Progenitor cell of endocrine pancreas (in vitro differentiated cells): Measurements from ENCODE around the gene LMO2. TPM values are rescaled to one million over a fixed set of nuclear protein-coding genes. Genes with fewer than 3 reads are reported as not detected.
"Not testable (repeated sequence)": the region's sequence is repeated elsewhere in the genome, so short reads cannot be mapped to it uniquely, and the experiment has no call there.

ENCODE experiments used
- DNase-seq: peaks from one replicate; pipeline ENCODE4 v3.0.0; 2021; ENCODE audit warnings: low spot score; ENCODE audit not compliant: unreplicated experiment
- H3K27ac Mint-ChIP-seq: 2 replicates; pipeline ENCODE4 v1.8.0; 2021; ENCODE audit warnings: mild to moderate bottlenecking, moderate library complexity, mixed read lengths
- H3K27me3 Mint-ChIP-seq: 2 replicates; pipeline ENCODE4 v1.8.0; 2021; ENCODE audit warnings: mixed read lengths
- H3K36me3 Mint-ChIP-seq: 2 replicates; pipeline ENCODE4 v1.8.0; 2022; ENCODE audit warnings: mixed read lengths; ENCODE audit not compliant: insufficient read depth
- H3K4me1 Mint-ChIP-seq: 2 replicates; pipeline ENCODE4 v1.8.0; 2021; ENCODE audit warnings: low read depth, mixed read lengths
- H3K4me3 Mint-ChIP-seq: 2 replicates; pipeline ENCODE4 v1.8.0; 2021; ENCODE audit warnings: low read depth, mild to moderate bottlenecking, moderate library complexity, mixed read lengths
- H3K9me3 Mint-ChIP-seq: 2 replicates; pipeline ENCODE4 v1.8.0; 2021; ENCODE audit warnings: low read depth, mixed read lengths
- CTCF ChIP-seq: fragments of 200-600 bp; sonication (generic); IDR thresholded peaks from one replicate; pipeline ENCODE4 v1.5.0; 2021; ENCODE audit warnings: antibody characterized with exemption, mild to moderate bottlenecking; ENCODE audit not compliant: unreplicated experiment
- total RNA-seq: library from RNA; stranded (reverse); gene quantifications from 2 replicates; pipeline ENCODE4 v1.2.1, GENCODE V29; 2021

LMO2 gene
- total RNA-seq, 1 donor from 2014 or later = 0.36 TPM

- peaks cover 23% of the 10 kb centered on the region for H3K27me3 Mint-ChIP-seq
- no peaks in the 10 kb centered on the region for H3K36me3 Mint-ChIP-seq
- H3K27ac Mint-ChIP-seq = no peak overlapping the region
- no peak overlapping the region for H3K4me3 Mint-ChIP-seq
- TF ChIP-seq CTCF = no peak
- DNase-seq = no peak
- no peaks in the 10 kb centered on the region for H3K4me1 Mint-ChIP-seq
- no peaks in the 10 kb centered on the region for H3K9me3 Mint-ChIP-seq
These were observed 47.6 kb downstream of the LMO2 start for GRCh38 chr11:33844236-33844635.

DNA sequence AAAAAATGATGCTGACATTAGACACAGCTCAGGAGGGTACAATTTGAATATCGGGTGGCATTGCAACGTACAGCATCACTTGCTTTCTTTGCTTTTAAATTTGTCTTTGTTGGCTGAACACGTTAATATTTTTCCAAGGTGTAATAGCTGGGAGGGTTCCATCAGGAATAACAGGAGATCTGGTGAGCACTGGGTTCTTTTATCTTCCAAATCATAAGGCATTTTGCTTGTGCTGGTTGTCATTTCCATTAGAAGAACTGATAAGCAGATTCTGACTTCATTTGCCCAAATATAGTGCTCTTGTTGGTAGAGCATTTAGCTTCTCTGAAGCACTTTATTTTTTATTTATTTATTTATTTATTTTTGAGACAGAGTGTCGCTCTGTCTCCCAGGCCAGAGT lies 48.9 kb downstream of the LMO2 start:
- H3K27ac Mint-ChIP-seq = no peak overlapping the region
- H3K4me3 Mint-ChIP-seq = no peak overlapping the region
- H3K27me3 Mint-ChIP-seq = peaks cover 12% of the 10 kb centered on the region
- H3K36me3 Mint-ChIP-seq = no peaks in the 10 kb centered on the region
- TF ChIP-seq CTCF = no peak
- H3K9me3 Mint-ChIP-seq = no peaks in the 10 kb centered on the region
- H3K4me1 Mint-ChIP-seq = no peaks in the 10 kb centered on the region
- DNase-seq = no peak

- no peaks in the 10 kb centered on the region for H3K36me3 Mint-ChIP-seq
- H3K27me3 Mint-ChIP-seq = peaks cover 12% of the 10 kb centered on the region
- no peak for DNase-seq
- H3K4me3 Mint-ChIP-seq = no peak overlapping the region
- no peak for TF ChIP-seq CTCF
- H3K27ac Mint-ChIP-seq = no peak overlapping the region
- no peaks in the 10 kb centered on the region for H3K9me3 Mint-ChIP-seq
- H3K4me1 Mint-ChIP-seq = no peaks in the 10 kb centered on the region
These were observed 49.5 kb downstream of the LMO2 start for GRCh38 chr11:33842236-33842915.

DNA sequence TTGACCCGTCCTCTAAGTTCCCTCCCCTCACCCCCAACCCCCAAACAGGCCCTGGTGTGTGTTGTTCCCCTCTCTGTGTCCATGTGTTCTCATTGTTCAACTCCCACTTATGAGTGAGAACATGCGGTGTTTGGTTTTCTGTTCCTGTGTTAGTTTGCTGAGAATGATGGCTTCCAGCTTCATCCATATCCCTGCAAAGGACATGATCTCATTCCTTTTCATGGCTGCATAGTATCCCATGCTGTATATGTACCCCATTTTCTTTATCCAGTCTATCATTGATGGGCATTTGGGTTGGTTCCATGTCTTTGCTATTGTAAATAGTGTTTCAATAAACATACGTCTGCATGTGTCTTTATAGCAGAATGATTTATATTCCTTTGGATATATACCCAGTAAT lies 53.6 kb downstream of the LMO2 start:
- not testable (repeated sequence) for H3K4me1 Mint-ChIP-seq, H3K27ac Mint-ChIP-seq, H3K9me3 Mint-ChIP-seq, DNase-seq, H3K36me3 Mint-ChIP-seq, H3K4me3 Mint-ChIP-seq
- peaks cover 16% of the 10 kb centered on the region for H3K27me3 Mint-ChIP-seq

GRCh38 chr11:33837334-33837733 lies 54.5 kb downstream of the LMO2 start:
- not testable (repeated sequence) for H3K4me1 Mint-ChIP-seq, DNase-seq, H3K36me3 Mint-ChIP-seq, H3K4me3 Mint-ChIP-seq, H3K9me3 Mint-ChIP-seq, H3K27ac Mint-ChIP-seq
- H3K27me3 Mint-ChIP-seq = peaks cover 25% of the 10 kb centered on the region

DNA sequence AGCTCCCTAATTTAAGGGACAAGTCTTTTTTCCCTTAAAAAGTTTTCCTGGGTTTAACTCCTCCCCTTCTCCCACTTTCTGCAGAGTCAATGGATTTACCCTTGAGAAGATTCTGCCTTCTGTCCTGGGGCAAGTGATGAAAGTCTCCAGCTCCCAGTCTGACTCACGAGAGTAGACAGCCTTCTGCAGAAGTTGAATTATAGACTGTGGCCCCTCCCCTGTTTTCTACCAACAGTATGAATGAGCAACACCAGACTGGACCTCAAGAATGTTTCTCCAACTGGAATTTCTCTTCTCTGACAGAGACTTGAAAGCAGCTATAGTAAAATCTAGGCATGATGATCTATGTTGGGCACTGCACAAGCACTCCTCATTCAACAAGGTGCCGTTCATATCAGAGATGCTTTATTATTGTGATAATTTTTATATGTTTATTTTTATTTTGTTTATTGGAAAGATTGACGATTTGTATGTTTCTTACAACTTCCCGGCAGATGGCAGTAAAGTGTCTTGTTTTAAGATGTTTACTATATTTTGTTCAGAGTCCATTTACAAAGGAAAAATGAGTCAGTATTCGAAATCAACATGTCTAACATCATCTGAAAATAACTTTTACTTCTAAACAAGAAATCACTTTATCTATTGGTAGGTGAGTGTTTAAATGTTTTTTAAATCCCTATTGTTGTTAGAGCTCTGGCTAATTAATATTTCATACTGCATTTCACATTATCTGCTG lies 56.6 kb downstream of the LMO2 start:
- Mint-ChIP-seq H3K36me3 (no peaks in the 10 kb centered on the region), H3K4me1 (no peaks in the 10 kb centered on the region), H3K9me3 (no peaks in the 10 kb centered on the region), H3K27me3 (peaks cover 31% of the 10 kb centered on the region), H3K27ac (no peak overlapping the region), H3K4me3 (no peak overlapping the region)
- DNase-seq = no peak
- TF ChIP-seq CTCF = no peak
